GM21619 (cell line): Measurements from ENCODE around the gene PSMD13.
A peak's percentile ranks its signal among the peaks of the same experiment; 100 is the strongest.

Source experiments
- ATAC-seq: cut with Tn5 transposase; IDR thresholded peaks from one replicate; pipeline ENCODE4 v1.9.1; 2021; ENCODE audit not compliant: unreplicated experiment

Gene PSMD13

DNA sequence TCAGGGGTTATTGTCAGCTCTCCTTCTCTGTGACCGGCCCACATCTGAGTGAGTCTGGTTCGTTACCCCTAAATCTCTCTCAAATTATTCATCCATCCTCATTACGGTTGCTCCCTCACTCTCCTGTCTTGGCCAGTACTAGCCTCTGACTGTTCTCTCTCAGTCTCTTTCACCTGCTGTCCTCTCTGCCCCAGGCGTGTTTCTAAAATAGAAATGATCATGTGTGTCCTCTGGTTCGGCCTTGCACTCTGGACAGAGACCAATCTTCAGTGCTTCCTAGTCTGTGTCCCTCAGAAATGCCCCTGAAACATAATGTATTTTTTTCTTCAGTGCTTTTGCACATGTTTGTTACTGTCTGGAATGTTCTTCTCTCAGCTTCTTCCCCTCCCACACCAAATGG is 4.9 kb downstream of the PSMD13 start:
- no peak for ATAC-seq

GRCh38 chr11:244376-244775 is 7.6 kb downstream of the PSMD13 start:
- ATAC-seq, result no peak

DNA sequence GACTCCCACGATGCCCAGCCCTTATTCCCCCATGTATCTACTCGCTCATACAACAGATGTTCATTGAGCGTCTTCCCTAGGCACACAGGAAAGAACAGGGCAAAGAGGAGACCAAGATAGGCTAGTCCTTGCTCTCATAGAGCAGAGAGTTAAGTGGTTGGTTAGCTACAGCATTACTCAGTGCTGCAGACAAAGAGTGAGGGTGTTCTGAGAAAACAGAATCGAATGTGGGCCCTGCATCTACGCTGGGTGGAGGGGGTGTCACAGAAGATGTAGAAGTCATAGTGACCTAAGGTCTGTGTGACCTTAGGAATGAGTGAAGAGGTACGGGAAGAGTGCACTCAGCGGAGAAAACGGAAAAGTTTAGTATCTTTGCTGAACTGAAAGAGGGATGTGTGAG is 12.3 kb downstream of the PSMD13 start:
- ATAC-seq, result no peak

- no peak for ATAC-seq
These were observed 13.5 kb downstream of the PSMD13 start for GRCh38 chr11:250274-250673.

- no peak for ATAC-seq
These were observed 14.0 kb downstream of the PSMD13 start for GRCh38 chr11:250740-251299.

DNA sequence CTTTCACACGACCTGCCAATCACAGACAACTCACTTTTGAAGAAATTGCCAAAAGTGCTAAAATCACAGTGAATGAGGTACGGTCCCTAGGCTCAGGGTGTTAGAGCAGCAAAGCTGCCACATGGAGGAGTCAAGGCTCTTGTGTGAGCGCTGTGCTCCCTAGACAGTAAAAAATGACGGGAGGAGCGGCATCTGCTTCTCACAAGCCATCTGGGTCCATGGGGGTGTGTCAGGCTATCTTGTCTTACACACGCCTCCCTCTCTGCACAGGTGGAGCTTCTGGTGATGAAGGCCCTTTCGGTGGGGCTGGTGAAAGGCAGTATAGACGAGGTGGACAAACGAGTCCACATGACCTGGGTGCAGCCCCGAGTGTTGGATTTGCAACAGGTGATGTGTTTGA is 14.8 kb downstream of the PSMD13 start:
- no peak for ATAC-seq

DNA sequence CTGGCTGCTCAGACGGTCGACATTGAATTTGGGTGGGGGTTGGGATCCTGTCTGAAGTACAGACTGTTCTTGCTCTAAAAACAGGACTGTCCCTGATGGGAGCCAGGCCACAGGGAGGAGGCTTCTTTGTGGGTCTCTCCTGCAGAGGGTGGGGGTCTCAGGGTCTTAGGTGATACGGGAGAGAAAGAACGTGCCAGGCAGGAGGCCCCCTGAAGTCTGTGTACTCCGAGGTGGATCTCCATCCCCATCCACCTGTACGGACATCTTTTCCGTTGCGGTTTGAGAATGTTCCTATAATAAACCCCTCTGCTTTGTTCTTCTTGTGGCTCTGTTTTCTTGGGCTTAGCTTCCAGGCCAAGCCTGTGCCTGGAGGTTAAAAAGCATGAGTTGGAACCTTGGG is 15.9 kb downstream of the PSMD13 start:
- ATAC-seq, result no peak

- ATAC-seq, result no peak
These were observed 16.5 kb downstream of the PSMD13 start for GRCh38 chr11:253160-253885.

DNA sequence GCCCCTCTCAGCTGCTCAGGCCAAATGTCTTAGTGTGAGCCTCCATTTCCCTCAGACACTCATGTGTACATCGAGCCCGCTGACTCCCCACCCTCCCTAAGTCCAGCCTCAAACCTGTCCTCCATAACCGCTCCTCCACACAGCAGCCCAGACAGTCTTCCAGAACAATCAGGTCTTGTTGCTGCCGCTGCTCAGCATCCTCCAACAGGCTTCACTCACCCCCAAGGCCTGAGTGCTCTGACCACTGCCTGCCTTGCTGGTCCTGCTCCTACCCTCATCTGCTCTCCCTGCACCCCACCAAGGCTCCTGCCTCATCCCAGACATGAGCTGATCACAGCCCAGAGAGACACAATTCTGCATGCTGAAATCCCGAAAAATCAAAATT is 17.1 kb downstream of the PSMD13 start:
- ATAC-seq, result no peak

GRCh38 chr11:255176-255575 is 18.4 kb downstream of the PSMD13 start:
- no peak for ATAC-seq

DNA sequence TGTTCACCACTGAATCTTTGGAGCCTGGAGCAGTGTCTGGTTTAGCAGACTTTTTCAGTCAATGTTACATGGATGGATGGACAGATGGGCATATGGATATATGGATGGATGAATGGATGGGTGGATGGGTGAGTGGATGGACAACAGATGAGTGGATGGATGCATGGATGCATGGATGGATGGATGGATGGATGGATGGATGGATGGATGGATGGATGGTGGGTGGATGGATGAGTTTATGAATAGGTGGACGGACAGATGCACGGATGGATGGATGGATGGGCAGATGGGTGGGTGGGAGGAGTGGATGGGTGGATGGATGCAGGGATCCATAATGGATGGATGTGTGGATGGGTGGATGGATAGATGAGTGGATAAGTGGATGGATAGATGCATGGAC is 19.0 kb downstream of the PSMD13 start:
- no peak for ATAC-seq

GRCh38 chr11:256952-257737 is 20.4 kb downstream of the PSMD13 start:
- ATAC-seq, result no peak

GRCh38 chr11:257766-258493 is 21.2 kb downstream of the PSMD13 start:
- no peak for ATAC-seq

GRCh38 chr11:259413-259812 is 22.6 kb downstream of the PSMD13 start:
- ATAC-seq, result no peak

GRCh38 chr11:261624-262023 is 24.8 kb downstream of the PSMD13 start:
- ATAC-seq, result no peak

- no peak for ATAC-seq
These were observed 30.1 kb downstream of the PSMD13 start for GRCh38 chr11:266676-267439.

DNA sequence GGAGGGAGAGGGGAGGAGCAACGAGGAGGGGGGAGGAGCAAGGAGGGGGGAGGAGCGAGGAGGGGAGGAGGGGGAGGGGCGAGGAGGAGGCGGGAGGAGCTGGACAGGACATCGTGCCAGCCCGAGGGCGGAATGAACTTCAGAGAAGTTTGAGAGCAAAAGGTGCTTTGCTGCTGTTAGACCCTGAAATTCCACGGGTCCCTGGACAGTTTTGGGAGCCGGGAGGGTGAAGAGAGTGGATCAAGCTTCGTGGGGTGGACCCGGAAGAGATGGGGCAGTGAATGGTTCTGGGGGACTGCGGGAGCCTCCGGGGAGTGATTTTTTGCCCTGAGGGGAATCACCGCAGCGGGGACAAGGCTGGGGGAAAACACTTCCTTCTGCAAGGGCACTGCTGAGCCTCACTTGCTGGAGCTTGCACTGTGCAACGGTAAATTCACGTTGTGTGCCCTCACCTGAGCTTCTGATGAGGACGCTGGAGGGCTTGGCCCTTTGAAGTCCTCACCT is 30.8 kb downstream of the PSMD13 start:
- no peak for ATAC-seq

DNA sequence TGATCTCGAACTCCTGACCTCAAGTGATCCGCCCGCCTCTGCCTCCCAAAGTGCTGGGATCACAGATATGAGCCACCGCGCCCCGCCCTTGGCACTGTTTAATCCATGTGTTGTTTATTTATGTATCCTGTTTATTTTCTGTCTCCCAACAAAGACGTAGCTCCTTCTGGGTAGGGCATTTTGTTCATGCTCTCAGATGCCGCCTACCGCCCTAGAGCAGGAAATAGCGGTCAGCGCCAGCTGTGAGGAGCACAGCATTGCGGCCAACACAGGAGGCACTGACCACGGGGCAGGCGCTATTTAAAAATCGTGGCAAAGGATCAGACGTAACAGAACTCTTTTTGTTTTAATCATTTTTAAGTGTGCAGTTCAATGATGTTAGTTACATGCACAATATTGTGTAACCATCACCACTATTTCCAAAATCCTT is 32.0 kb downstream of the PSMD13 start:
- peak; percentile 34 for ATAC-seq

- ATAC-seq, result peak; percentile 69
These were observed 32.5 kb downstream of the PSMD13 start for GRCh38 chr11:269146-269890.
